Neural cell (in vitro differentiated cells): Measurements from ENCODE around the gene FUBP3. TPM values are rescaled to one million over a fixed set of nuclear protein-coding genes. Genes with fewer than 3 reads are reported as not detected.

Source experiments
- H2AFZ ChIP-seq: fragments of 200-600, 300-800 bp; sonication (generic), shearing (Covaris generic); 2 replicates; pipeline ENCODE4 v1.6.0; 2014; ENCODE audit warnings: low read depth, mild to moderate bottlenecking, antibody characterized with exemption, low read length, moderate library complexity
- H3F3A ChIP-seq: fragments of 200-600 bp; shearing (Covaris generic); 2 replicates; pipeline ENCODE4 v1.6.1; 2016; ENCODE audit warnings: mild to moderate bottlenecking, moderate library complexity, mixed read lengths, antibody characterized with exemption, low read length; ENCODE audit not compliant: insufficient read depth, poor library complexity, severe bottlenecking
- H3K27ac ChIP-seq: fragments of 200-600, 300-800 bp; sonication (generic), shearing (Covaris generic); 2 replicates; pipeline ENCODE4 v1.5.1; 2014; ENCODE audit warnings: mild to moderate bottlenecking, low read length, moderate library complexity
- H3K27me3 ChIP-seq: fragments of 300-800, 200-600 bp; sonication (generic), shearing (Covaris generic); 2 replicates; pipeline ENCODE4 v1.6.0; 2014; ENCODE audit warnings: mild to moderate bottlenecking, low read depth, low read length, moderate library complexity; ENCODE audit not compliant: insufficient read depth
- H3K36me3 ChIP-seq: fragments of 300-800, 200-600 bp; sonication (generic), shearing (Covaris generic); 2 replicates; pipeline ENCODE4 v1.5.1; 2014; ENCODE audit warnings: mild to moderate bottlenecking, antibody characterized with exemption, low read length, moderate library complexity; ENCODE audit not compliant: insufficient read depth
- H3K4me2 ChIP-seq: fragments of 300-800, 200-600 bp; sonication (generic), shearing (Covaris generic); 2 replicates; pipeline ENCODE4 v1.6.0; 2014; ENCODE audit warnings: mild to moderate bottlenecking, low read length
- H3K4me3 ChIP-seq: fragments of 300-800, 200-600 bp; sonication (generic), shearing (Covaris generic); 2 replicates; pipeline ENCODE4 v1.5.1; 2014; ENCODE audit warnings: mild to moderate bottlenecking, low read length, moderate library complexity
- H3K79me2 ChIP-seq: fragments of 200-600 bp; shearing (Covaris generic); replicated peaks from 2 replicates; pipeline ENCODE4 v1.6.0; 2014; ENCODE audit warnings: mild to moderate bottlenecking, low read length, moderate library complexity; ENCODE audit not compliant: insufficient read depth
- H3K9ac ChIP-seq: fragments of 300-800, 200-600 bp; sonication (generic), shearing (Covaris generic); 2 replicates; pipeline ENCODE4 v1.6.1; 2016; ENCODE audit warnings: mild to moderate bottlenecking, low read length, mixed read lengths
- H3K9me2 ChIP-seq: fragments of 200-600 bp; shearing (Covaris generic); 2 replicates; pipeline ENCODE4 v1.6.1; 2016; ENCODE audit warnings: mild to moderate bottlenecking, low read length, mixed read lengths; ENCODE audit not compliant: insufficient read depth
- H3K9me3 ChIP-seq: fragments of 200-600, 300-800 bp; sonication (generic), shearing (Covaris generic); 2 replicates; pipeline ENCODE4 v1.6.1; 2016; ENCODE audit warnings: mild to moderate bottlenecking, mixed run types, low read length, moderate library complexity, mixed read lengths
- H4K20me1 ChIP-seq: fragments of 200-600 bp; shearing (Covaris generic); 2 replicates; pipeline ENCODE4 v1.6.1; 2016; ENCODE audit warnings: mild to moderate bottlenecking, mixed run types; ENCODE audit not compliant: insufficient read depth
- EP300 ChIP-seq: fragments of 450-650 bp; conservative IDR thresholded peaks from 2 replicates; pipeline ENCODE4 v1.6.1; 2014; ENCODE audit warnings: antibody characterized with exemption, mild to moderate bottlenecking, moderate library complexity; ENCODE audit not compliant: poor library complexity, severe bottlenecking
- EZH2 ChIP-seq: fragments of 200-600, 300-800 bp; shearing (Covaris generic), sonication (generic); IDR thresholded peaks from 2 replicates; pipeline ENCODE4 v1.6.1; 2014; ENCODE audit warnings: antibody characterized with exemption, low read length, borderline replicate concordance, mild to moderate bottlenecking; ENCODE audit not compliant: insufficient read depth, poor library complexity, severe bottlenecking
- MXI1 ChIP-seq: fragments of 450-650 bp; conservative IDR thresholded peaks from 2 replicates; pipeline ENCODE4 v1.6.1; 2014; ENCODE audit warnings: antibody characterized with exemption, mild to moderate bottlenecking; ENCODE audit not compliant: poor library complexity, severe bottlenecking
- POLR2AphosphoS5 ChIP-seq: IDR thresholded peaks from 2 replicates; pipeline ENCODE4 v1.6.1; 2012
- RAD21 ChIP-seq: fragments of 450-650 bp; conservative IDR thresholded peaks from 2 replicates; pipeline ENCODE4 v1.6.1; 2014; ENCODE audit warnings: antibody characterized with exemption, mild to moderate bottlenecking, moderate library complexity
- REST ChIP-seq: IDR thresholded peaks from 2 replicates; pipeline ENCODE4 v1.6.1; 2012; ENCODE audit warnings: borderline replicate concordance
- SMC3 ChIP-seq: fragments of 450-650 bp; conservative IDR thresholded peaks from 2 replicates; pipeline ENCODE4 v1.6.1; 2014; ENCODE audit warnings: antibody characterized with exemption, mild to moderate bottlenecking, moderate library complexity; ENCODE audit not compliant: poor library complexity
- TAF1 ChIP-seq: IDR thresholded peaks from 2 replicates; pipeline ENCODE4 v1.6.1; 2012; ENCODE audit warnings: low read depth
- polyA plus RNA-seq: library from polyadenylated mRNA; depleted of rRNA; stranded (reverse); fragments of >200 nt; gene quantifications from 2 replicates; pipeline ENCODE4 v1.2.3, GENCODE V29; 2014
- TF ChIP-seq, protein P1 (sequence below): fragments of 450-650 bp; IDR thresholded peaks from 2 replicates; pipeline ENCODE4 v1.5.1; 2014; ENCODE audit warnings: antibody characterized with exemption, mild to moderate bottlenecking, moderate library complexity; ENCODE audit not compliant: poor library complexity, severe bottlenecking

FUBP3 gene
- polyA plus RNA-seq, 1 donor from 2014 or later: 70.5 TPM

DNA sequence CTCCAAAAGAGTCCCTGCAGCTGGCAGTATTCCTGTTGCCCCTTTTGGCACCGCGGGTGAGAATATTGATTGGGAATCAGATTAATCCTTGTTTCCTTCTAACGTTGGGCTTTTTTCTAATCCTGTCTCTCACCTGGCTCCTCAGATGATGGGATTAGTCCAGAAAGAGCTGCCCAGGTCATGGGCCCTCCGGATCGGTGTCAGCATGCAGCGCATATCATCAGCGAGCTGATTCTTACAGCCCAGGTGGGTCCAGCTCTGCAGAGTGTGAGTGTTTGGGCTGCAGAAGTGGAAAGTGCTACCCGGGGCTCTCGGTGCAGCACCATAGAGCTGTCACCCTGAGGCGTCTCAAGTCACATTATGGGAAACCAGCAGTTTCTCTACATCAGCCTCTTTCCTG lies 44.1 kb downstream of the FUBP3 start:
- TF ChIP-seq EZH2 (no peak), TAF1 (no peak), RAD21 (no peak), MXI1 (no peak), EP300 (no peak), REST (no peak), POLR2AphosphoS5 (no peak), SMC3 (no peak)
- TF ChIP-seq, protein P1, sequence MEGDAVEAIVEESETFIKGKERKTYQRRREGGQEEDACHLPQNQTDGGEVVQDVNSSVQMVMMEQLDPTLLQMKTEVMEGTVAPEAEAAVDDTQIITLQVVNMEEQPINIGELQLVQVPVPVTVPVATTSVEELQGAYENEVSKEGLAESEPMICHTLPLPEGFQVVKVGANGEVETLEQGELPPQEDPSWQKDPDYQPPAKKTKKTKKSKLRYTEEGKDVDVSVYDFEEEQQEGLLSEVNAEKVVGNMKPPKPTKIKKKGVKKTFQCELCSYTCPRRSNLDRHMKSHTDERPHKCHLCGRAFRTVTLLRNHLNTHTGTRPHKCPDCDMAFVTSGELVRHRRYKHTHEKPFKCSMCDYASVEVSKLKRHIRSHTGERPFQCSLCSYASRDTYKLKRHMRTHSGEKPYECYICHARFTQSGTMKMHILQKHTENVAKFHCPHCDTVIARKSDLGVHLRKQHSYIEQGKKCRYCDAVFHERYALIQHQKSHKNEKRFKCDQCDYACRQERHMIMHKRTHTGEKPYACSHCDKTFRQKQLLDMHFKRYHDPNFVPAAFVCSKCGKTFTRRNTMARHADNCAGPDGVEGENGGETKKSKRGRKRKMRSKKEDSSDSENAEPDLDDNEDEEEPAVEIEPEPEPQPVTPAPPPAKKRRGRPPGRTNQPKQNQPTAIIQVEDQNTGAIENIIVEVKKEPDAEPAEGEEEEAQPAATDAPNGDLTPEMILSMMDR: no peak
- Histone ChIP-seq H3K27ac (no peak overlapping the region), H3K79me2 (no peaks in the 10 kb centered on the region), H3K9me2 (no peaks in the 10 kb centered on the region), H3K4me2 (no peak overlapping the region), H3K4me3 (no peak overlapping the region), H3K9me3 (no peaks in the 10 kb centered on the region), H3F3A (no peaks in the 10 kb centered on the region), H3K36me3 (peaks cover 7% of the 10 kb centered on the region), H2AFZ (no peak overlapping the region), H3K27me3 (no peaks in the 10 kb centered on the region), H3K9ac (no peak overlapping the region), H4K20me1 (no peaks in the 10 kb centered on the region)

DNA sequence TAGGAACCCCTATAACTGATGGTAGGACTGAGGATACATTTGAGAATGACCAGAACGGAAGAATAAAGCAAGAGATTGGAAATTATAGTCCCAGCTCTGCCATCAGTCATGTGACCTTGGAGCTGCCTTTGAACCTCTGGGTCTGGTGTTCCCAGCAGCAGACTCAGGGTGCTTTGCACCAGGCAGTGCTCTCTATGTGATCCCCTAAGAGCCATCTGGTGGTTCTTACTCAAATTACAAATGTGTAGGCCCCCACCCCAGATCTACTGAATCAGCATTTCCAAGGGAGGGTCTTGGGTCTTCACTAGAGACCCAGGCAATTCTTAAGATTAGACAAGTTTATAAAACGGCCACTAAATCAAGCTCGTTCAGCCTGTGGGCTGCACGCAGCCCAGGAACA lies 44.8 kb downstream of the FUBP3 start:
- Histone ChIP-seq H3K36me3 (peaks cover 7% of the 10 kb centered on the region), H2AFZ (no peak overlapping the region), H3K9me3 (no peaks in the 10 kb centered on the region), H3K27me3 (no peaks in the 10 kb centered on the region), H3F3A (no peaks in the 10 kb centered on the region), H3K9ac (no peak overlapping the region), H3K9me2 (no peaks in the 10 kb centered on the region), H3K79me2 (no peaks in the 10 kb centered on the region), H3K27ac (no peak overlapping the region), H3K4me3 (no peak overlapping the region), H3K4me2 (no peak overlapping the region), H4K20me1 (no peaks in the 10 kb centered on the region)
- TF ChIP-seq SMC3: no peak
- no peak for TF ChIP-seq RAD21
- no peak for TF ChIP-seq TAF1
- no peak for TF ChIP-seq EP300
- TF ChIP-seq REST: no peak
- no peak for TF ChIP-seq POLR2AphosphoS5
- no peak for TF ChIP-seq EZH2
